SK-N-SH treated with all-trans-retinoic acid at 6 μM for 48 hours (cell line): ENCODE results near the gene TRMT13.

ENCODE experiments used
- ARNTL ChIP-seq: fragments of 450-650 bp; formaldehyde crosslinking; IDR thresholded peaks from 2 replicates; pipeline ENCODE4 v1.5.0; 2020; ENCODE audit warnings: low read depth, mild to moderate bottlenecking, moderate library complexity, borderline replicate concordance
- BACH2 ChIP-seq: fragments of 250-450 bp; sonication (Bioruptor Pico); IDR thresholded peaks from 2 replicates; pipeline ENCODE4 v1.9.0; 2021; ENCODE audit warnings: mild to moderate bottlenecking, borderline replicate concordance
- OSR1 ChIP-seq: fragments of 250-450 bp; sonication (Bioruptor Pico); IDR thresholded peaks from 2 replicates; pipeline ENCODE4 v1.8.0; 2022; ENCODE audit warnings: moderate library complexity, mild to moderate bottlenecking, inconsistent platforms
- TCF4 ChIP-seq: fragments of 250-450 bp; sonication (Bioruptor Pico); IDR thresholded peaks from 2 replicates; pipeline ENCODE4 v1.8.0; 2021; ENCODE audit warnings: mild to moderate bottlenecking, moderate library complexity, borderline replicate concordance
- TOX ChIP-seq: fragments of 250-450 bp; sonication (Bioruptor Pico); IDR thresholded peaks from 2 replicates; pipeline ENCODE4 v1.8.0; 2021; ENCODE audit warnings: mild to moderate bottlenecking, moderate library complexity, borderline replicate concordance
- ZNF70 ChIP-seq: fragments of 450-650 bp; formaldehyde crosslinking; IDR thresholded peaks from 2 replicates; pipeline ENCODE4 v1.5.0; 2020; ENCODE audit warnings: mild to moderate bottlenecking, moderate library complexity
- ZNF8 ChIP-seq: fragments of 450-650 bp; formaldehyde crosslinking; IDR thresholded peaks from 2 replicates; pipeline ENCODE4 v1.5.0; 2020; ENCODE audit warnings: mild to moderate bottlenecking, moderate library complexity
- TF ChIP-seq, protein P1 (sequence below): fragments of 250-450 bp; sonication (Bioruptor Pico); IDR thresholded peaks from 2 replicates; pipeline ENCODE4 v1.5.1; 2021; ENCODE audit warnings: mild to moderate bottlenecking, moderate library complexity
- TF ChIP-seq, protein P2 (sequence below): fragments of 250-450 bp; sonication (Bioruptor Pico); IDR thresholded peaks from 2 replicates; pipeline ENCODE4 v1.8.0; 2020; ENCODE audit warnings: mild to moderate bottlenecking, moderate library complexity, borderline replicate concordance

DNA sequence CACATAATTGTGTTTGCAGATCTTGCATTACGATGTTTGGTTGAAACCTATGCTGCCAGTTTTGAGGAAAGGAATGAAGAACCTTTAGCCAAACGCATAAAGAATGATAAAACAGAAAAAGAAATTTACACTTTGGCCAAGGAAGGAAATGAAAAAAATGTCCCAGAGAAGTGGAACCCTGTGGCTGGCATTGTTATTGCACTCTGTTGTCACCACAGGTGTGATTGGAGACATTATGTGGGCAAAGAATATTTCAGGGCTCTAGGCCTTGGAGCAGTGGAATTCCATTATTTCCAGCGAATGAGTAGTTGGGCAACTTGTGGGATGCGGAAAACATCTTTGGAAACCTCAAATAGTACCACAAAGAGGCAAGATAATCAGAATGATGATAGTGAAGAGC lies 14.9 kb downstream of the TRMT13 start:
- TF ChIP-seq ARNTL (CRISPR knock-in tag) (no peak), TCF4 (no peak), OSR1 (CRISPR knock-in tag) (no peak), ZNF8 (no peak), ZNF70 (CRISPR knock-in tag) (no peak), BACH2 (CRISPR knock-in tag) (no peak), TOX (no peak)
- TF ChIP-seq, protein P1, sequence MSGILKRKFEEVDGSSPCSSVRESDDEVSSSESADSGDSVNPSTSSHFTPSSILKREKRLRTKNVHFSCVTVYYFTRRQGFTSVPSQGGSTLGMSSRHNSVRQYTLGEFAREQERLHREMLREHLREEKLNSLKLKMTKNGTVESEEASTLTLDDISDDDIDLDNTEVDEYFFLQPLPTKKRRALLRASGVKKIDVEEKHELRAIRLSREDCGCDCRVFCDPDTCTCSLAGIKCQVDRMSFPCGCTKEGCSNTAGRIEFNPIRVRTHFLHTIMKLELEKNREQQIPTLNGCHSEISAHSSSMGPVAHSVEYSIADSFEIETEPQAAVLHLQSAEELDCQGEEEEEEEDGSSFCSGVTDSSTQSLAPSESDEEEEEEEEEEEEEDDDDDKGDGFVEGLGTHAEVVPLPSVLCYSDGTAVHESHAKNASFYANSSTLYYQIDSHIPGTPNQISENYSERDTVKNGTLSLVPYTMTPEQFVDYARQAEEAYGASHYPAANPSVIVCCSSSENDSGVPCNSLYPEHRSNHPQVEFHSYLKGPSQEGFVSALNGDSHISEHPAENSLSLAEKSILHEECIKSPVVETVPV (CRISPR knock-in tag): no peak
- TF ChIP-seq, protein P2, sequence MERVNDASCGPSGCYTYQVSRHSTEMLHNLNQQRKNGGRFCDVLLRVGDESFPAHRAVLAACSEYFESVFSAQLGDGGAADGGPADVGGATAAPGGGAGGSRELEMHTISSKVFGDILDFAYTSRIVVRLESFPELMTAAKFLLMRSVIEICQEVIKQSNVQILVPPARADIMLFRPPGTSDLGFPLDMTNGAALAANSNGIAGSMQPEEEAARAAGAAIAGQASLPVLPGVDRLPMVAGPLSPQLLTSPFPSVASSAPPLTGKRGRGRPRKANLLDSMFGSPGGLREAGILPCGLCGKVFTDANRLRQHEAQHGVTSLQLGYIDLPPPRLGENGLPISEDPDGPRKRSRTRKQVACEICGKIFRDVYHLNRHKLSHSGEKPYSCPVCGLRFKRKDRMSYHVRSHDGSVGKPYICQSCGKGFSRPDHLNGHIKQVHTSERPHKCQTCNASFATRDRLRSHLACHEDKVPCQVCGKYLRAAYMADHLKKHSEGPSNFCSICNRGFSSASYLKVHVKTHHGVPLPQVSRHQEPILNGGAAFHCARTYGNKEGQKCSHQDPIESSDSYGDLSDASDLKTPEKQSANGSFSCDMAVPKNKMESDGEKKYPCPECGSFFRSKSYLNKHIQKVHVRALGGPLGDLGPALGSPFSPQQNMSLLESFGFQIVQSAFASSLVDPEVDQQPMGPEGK: no peak
